Gastrocnemius medialis (tissue), 4 donors: ENCODE measurements around the gene UNC93A.

Experiments used
- CTCF ChIP-seq, 5 experiments: fragments of 450-650 bp in 3 of 5; fragments of 200-600 bp in 2 of 5; sonication (generic) in 2 of 5; IDR thresholded peaks in 4 of 5; conservative IDR thresholded peaks in 1 of 5; 1 replicate in 4 of 5; 2 replicates in 1 of 5; pipeline ENCODE4 v1.5.1; 2016 to 2019; ENCODE audit warnings: antibody characterized with exemption in 5 of 5, mild to moderate bottlenecking in 3 of 5, moderate library complexity in 3 of 5
- POLR2A ChIP-seq, 2 donors: fragments of 450-650 bp; IDR thresholded peaks; one replicate each; pipeline ENCODE4 v1.6.1; 2017; ENCODE audit warnings: antibody characterized with exemption in 2 of 2, mild to moderate bottlenecking in 2 of 2, moderate library complexity in 2 of 2

GRCh38 chr6:167328086-167328485 lies 37.0 kb downstream of the UNC93A start:
- TF ChIP-seq POLR2A (IDR thresholded peaks at IDR 0.05), result no peak
- no peak for TF ChIP-seq CTCF (IDR thresholded peaks at IDR 0.05 in 4 of 5, conservative IDR thresholded peaks at IDR 0.05 in 1 of 5)
